GM21717 (cell line): Measurements from ENCODE around the gene TPBGL.

Source experiments
- ATAC-seq: cut with Tn5 transposase; IDR thresholded peaks from one replicate; pipeline ENCODE4 v1.9.1; 2021; ENCODE audit warnings: mild to moderate bottlenecking, moderate library complexity; ENCODE audit not compliant: unreplicated experiment

TPBGL gene

DNA sequence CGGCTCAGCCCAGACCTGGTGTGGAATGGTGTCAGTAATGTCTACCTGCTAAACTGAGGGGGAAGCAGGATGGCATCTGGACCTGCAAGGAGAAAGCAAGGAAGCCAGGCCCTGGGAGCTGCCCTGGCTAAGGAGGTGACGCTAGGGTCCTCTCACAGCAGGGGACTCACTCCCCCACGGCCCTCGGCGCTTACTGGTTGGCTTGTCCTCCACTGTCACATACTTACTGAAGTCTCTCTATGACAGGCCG, 48.9 kb downstream of the TPBGL start:
- no peak for ATAC-seq

DNA sequence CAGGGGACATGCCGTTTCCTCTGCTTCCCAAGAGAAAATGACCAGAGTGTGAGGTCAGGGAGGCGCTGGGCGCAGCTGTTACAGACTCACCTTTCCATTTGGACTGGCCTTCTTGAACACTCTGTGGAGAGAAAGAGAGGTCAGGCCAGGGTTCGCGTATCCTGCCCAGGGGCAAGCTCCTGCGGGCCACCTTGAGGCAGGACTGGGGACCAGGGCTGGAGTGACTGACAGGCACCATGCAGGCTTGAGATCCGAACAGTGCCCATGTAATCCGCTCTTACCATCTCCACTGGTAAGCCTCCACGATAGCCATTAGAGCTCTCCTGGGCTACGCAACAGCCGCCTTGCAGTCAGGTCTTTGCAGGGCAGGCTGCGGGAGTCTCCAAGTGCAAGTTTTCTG, 49.3 kb downstream of the TPBGL start:
- ATAC-seq: no peak

DNA sequence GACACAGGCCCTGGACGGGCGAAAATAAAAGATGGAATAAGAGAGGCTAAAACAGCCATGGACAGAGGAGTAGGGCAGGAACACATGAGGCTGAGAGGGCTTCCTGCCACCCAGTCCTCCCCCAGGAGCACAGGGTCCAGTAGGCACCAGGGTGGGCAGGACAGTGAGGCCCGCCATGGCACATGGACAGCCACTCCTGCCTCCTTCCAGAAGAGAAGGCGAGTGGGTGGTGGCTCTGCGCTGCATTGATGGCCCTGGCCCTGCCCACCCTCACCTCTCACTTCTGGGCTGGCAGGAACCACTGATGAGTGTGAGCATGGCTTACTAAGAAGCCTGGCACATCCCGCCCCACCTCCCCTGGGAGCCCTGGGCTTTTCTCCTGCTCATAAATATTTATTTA, 51.2 kb downstream of the TPBGL start:
- no peak for ATAC-seq

DNA sequence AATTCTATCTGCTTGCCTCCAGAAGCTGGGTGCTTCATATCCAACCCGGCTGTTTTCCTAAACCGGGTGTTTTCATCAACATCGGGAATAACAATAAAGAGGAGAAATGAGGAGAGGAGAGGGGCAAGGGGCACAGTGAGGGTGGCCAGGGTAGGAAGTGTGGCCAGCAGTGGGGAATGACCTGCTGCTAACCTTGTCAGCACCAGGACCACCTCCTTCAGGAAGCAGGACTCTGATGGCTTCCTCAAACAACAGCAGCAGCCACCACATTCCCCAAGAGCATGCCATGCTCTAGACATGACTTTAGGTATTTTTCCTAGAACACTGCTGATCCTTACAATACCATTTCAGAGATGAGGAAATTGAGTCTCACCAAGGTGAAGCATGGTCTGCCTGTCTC, 52.4 kb downstream of the TPBGL start:
- no peak for ATAC-seq
